Neural progenitor cell (in vitro differentiated cells): ENCODE data around the gene CHADL. TPM values are rescaled to one million over a fixed set of nuclear protein-coding genes. Genes with fewer than 3 reads are reported as not detected.

ENCODE experiments used
- DNase-seq: peaks from one replicate; pipeline ENCODE4 v3.0.0-alpha.2; 2016; ENCODE audit warnings: low spot score
- H2AFZ ChIP-seq: fragments of 200-600 bp; sonication (generic); replicated peaks from 2 replicates; pipeline ENCODE4 v1.6.1; 2016; ENCODE audit warnings: antibody characterized with exemption
- H3F3A ChIP-seq: fragments of 200-600 bp; sonication (generic); 2 replicates; pipeline ENCODE4 v1.6.1; 2016; ENCODE audit warnings: antibody characterized with exemption, low read depth
- H3K27ac ChIP-seq: fragments of 200-600 bp; sonication (generic); 2 replicates; pipeline ENCODE4 v1.5.1; 2016; ENCODE audit warnings: mild to moderate bottlenecking
- H3K27me3 ChIP-seq: fragments of 200-600 bp; sonication (generic); 2 replicates; pipeline ENCODE4 v1.6.1; 2016; ENCODE audit warnings: mild to moderate bottlenecking, moderate library complexity
- H3K36me3 ChIP-seq: fragments of 200-600 bp; sonication (generic); 2 replicates; pipeline ENCODE4 v1.5.1; 2016
- H3K4me1 ChIP-seq: fragments of 200-600 bp; sonication (generic); 2 replicates; pipeline ENCODE4 v1.6.1; 2016; ENCODE audit warnings: mixed run types
- H3K4me2 ChIP-seq: fragments of 200-600 bp; sonication (generic); 2 replicates; pipeline ENCODE4 v1.6.1; 2016
- H3K4me3 ChIP-seq: fragments of 200-600 bp; sonication (generic); 2 replicates; pipeline ENCODE4 v1.5.1; 2016
- H3K79me2 ChIP-seq: fragments of 200-600 bp; sonication (generic); 2 replicates; pipeline ENCODE4 v1.6.1; 2016; ENCODE audit warnings: low read depth
- H3K9ac ChIP-seq: fragments of 200-600 bp; sonication (generic); 2 replicates; pipeline ENCODE4 v1.6.1; 2016
- H3K9me3 ChIP-seq: fragments of 200-600 bp; sonication (generic); 2 replicates; pipeline ENCODE4 v1.5.1; 2016; ENCODE audit warnings: low read depth
- H4K20me1 ChIP-seq: fragments of 200-600 bp; sonication (generic); 2 replicates; pipeline ENCODE4 v1.6.1; 2016; ENCODE audit warnings: low read depth
- H3K27ac Mint-ChIP-seq: 3 replicates; pipeline ENCODE4 v1.8.0; 2021; ENCODE audit warnings: mixed read lengths
- H3K27me3 Mint-ChIP-seq: 2 replicates; pipeline ENCODE4 v1.8.0; 2022; ENCODE audit warnings: low read depth, mild to moderate bottlenecking, inconsistent platforms, moderate library complexity, mixed read lengths; ENCODE audit not compliant: insufficient read depth
- H3K36me3 Mint-ChIP-seq: 3 replicates; pipeline ENCODE4 v1.8.0; 2021; ENCODE audit warnings: mixed read lengths
- H3K4me1 Mint-ChIP-seq: 3 replicates; pipeline ENCODE4 v1.8.0; 2021; ENCODE audit warnings: mixed read lengths
- H3K4me3 Mint-ChIP-seq: 3 replicates; pipeline ENCODE4 v1.8.0; 2021; ENCODE audit warnings: mild to moderate bottlenecking, moderate library complexity, mixed read lengths
- H3K9me3 Mint-ChIP-seq: 3 replicates; pipeline ENCODE4 v1.8.0; 2020; ENCODE audit warnings: mixed read lengths
- EZH2 ChIP-seq: fragments of 200-600 bp; sonication (generic); IDR thresholded peaks from 2 replicates; pipeline ENCODE4 v1.6.1; 2017; ENCODE audit warnings: antibody characterized with exemption, mild to moderate bottlenecking, moderate library complexity
- EZH2phosphoT487 ChIP-seq: fragments of 200-600 bp; sonication (generic); IDR thresholded peaks from 2 replicates; pipeline ENCODE4 v1.6.1; 2017; ENCODE audit warnings: antibody characterized with exemption
- total RNA-seq: library from RNA; depleted of rRNA; stranded (reverse); fragments of >200 nt; gene quantifications from 2 replicates; pipeline ENCODE4 v1.2.3, GENCODE V29; 2015; ENCODE audit warnings: low replicate concordance
- TF ChIP-seq, protein P1 (sequence below): fragments of 200-600 bp; sonication (generic); IDR thresholded peaks from 2 replicates; pipeline ENCODE4 v1.5.1; 2017; ENCODE audit warnings: antibody characterized with exemption, mild to moderate bottlenecking

Gene CHADL
- total RNA-seq, 1 donor from 2014 or later, result not detected

DNA sequence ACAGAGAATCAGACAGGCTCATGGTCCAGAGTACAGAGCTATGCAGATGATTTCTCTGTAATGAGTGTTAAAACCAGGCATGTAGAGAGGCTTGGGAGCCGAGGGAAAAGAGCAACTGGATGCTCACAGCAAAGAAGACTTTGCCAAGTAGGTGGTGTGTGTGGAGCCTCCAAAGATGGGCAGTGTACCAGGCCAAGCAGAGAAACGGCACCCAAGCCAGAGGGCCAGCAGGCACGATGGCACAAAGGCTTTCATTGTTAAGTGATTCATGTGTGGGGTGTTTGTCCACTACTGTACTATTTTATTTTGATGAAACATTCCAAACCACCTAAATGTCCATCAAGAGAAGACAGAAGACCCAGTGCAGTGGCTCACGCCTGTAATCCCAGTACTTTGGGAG is 34.1 kb upstream of the CHADL start:
- H3K27me3 ChIP-seq, result no peaks in the 10 kb centered on the region
- Mint-ChIP-seq H3K27ac (no peak overlapping the region), H3K4me3 (no peak overlapping the region), H3K36me3 (peaks cover 31% of the 10 kb centered on the region), H3K4me1 (no peaks in the 10 kb centered on the region), H3K9me3 (no peaks in the 10 kb centered on the region), H3K27me3 (no peaks in the 10 kb centered on the region)
- TF ChIP-seq EZH2 (no peak), EZH2phosphoT487 (no peak)
- TF ChIP-seq, protein P1, sequence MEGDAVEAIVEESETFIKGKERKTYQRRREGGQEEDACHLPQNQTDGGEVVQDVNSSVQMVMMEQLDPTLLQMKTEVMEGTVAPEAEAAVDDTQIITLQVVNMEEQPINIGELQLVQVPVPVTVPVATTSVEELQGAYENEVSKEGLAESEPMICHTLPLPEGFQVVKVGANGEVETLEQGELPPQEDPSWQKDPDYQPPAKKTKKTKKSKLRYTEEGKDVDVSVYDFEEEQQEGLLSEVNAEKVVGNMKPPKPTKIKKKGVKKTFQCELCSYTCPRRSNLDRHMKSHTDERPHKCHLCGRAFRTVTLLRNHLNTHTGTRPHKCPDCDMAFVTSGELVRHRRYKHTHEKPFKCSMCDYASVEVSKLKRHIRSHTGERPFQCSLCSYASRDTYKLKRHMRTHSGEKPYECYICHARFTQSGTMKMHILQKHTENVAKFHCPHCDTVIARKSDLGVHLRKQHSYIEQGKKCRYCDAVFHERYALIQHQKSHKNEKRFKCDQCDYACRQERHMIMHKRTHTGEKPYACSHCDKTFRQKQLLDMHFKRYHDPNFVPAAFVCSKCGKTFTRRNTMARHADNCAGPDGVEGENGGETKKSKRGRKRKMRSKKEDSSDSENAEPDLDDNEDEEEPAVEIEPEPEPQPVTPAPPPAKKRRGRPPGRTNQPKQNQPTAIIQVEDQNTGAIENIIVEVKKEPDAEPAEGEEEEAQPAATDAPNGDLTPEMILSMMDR, result no peak
- H3K9me3 ChIP-seq, result no peaks in the 10 kb centered on the region
- no peak overlapping the region for H2AFZ ChIP-seq
- no peak overlapping the region for H3K4me3 ChIP-seq
- H3K4me1 ChIP-seq, result no peaks in the 10 kb centered on the region
- no peak overlapping the region for H3K4me2 ChIP-seq
- no peak overlapping the region for H3K9ac ChIP-seq
- H4K20me1 ChIP-seq, result no peaks in the 10 kb centered on the region
- no peak overlapping the region for H3K27ac ChIP-seq
- peaks cover 6% of the 10 kb centered on the region for H3K36me3 ChIP-seq
- H3K79me2 ChIP-seq, result peaks cover 5% of the 10 kb centered on the region
- H3F3A ChIP-seq, result peaks cover 5% of the 10 kb centered on the region
- DNase-seq, result no peak

DNA sequence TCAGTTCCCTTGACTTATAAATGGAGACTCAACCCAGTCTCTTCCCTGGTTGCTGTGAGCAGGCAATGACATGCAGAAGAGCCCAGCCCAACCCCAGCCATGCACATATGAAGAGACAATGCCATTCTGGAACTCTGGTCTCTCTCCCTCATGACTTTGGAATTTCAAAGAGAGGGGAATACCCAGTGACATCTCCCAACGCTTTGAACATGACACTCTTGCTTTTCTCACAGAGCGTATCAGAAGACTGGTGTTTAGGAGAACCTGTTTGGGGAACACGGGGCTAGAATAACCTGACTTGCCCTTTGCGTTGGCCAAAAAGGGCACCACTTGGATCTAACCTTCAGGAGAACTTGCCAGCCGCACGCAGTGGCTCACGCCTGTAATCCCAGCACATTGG is 32.4 kb upstream of the CHADL start:
- Mint-ChIP-seq H3K9me3 (no peaks in the 10 kb centered on the region), H3K27ac (no peak overlapping the region), H3K4me1 (no peaks in the 10 kb centered on the region), H3K4me3 (no peak overlapping the region), H3K27me3 (no peaks in the 10 kb centered on the region), H3K36me3 (peaks cover 34% of the 10 kb centered on the region)
- peaks cover under 1% of the 10 kb centered on the region for H3F3A ChIP-seq
- no peak overlapping the region for H3K27ac ChIP-seq
- no peak overlapping the region for H2AFZ ChIP-seq
- peaks cover 1% of the 10 kb centered on the region for H3K79me2 ChIP-seq
- no peak overlapping the region for H3K9ac ChIP-seq
- H3K27me3 ChIP-seq, result no peaks in the 10 kb centered on the region
- H3K4me2 ChIP-seq, result no peak overlapping the region
- H3K9me3 ChIP-seq, result no peaks in the 10 kb centered on the region
- DNase-seq, result no peak
- no peak overlapping the region for H3K4me3 ChIP-seq
- peaks cover 7% of the 10 kb centered on the region for H4K20me1 ChIP-seq
- H3K36me3 ChIP-seq, result peaks cover under 1% of the 10 kb centered on the region
- TF ChIP-seq, protein P1, result no peak
- TF ChIP-seq EZH2phosphoT487, result no peak
- no peak for TF ChIP-seq EZH2
- no peaks in the 10 kb centered on the region for H3K4me1 ChIP-seq

DNA sequence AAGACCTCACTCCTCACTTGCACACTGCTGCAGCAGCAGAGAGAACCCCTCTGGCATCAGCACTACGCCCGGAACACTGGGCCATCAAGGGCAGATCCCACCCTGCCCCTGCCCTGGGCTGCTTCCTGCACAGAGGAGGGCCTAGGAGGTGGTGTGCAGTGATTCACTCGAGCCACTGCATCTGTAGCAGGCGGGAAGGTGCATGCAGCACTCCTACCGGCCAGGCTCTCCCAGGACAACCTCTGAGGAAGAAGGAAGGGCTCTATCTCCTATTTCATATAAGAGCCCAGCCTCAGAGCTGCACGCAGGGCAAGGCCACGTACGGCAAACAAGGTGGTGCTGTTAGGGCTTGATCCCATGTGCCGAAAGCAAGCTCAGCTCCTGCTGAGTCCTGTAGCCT is 31.1 kb upstream of the CHADL start:
- H3K79me2 ChIP-seq, result no peaks in the 10 kb centered on the region
- Mint-ChIP-seq H3K27ac (peak overlapping the region; percentile 53), H3K9me3 (no peaks in the 10 kb centered on the region), H3K4me3 (no peak overlapping the region), H3K36me3 (peaks cover 30% of the 10 kb centered on the region), H3K27me3 (no peaks in the 10 kb centered on the region), H3K4me1 (no peaks in the 10 kb centered on the region)
- H3K27ac ChIP-seq, result no peak overlapping the region
- no peak overlapping the region for H3K4me3 ChIP-seq
- H2AFZ ChIP-seq, result no peak overlapping the region
- H3K9ac ChIP-seq, result no peak overlapping the region
- TF ChIP-seq, protein P1, result no peak
- TF ChIP-seq EZH2phosphoT487, result no peak
- no peak for TF ChIP-seq EZH2
- H3F3A ChIP-seq, result no peaks in the 10 kb centered on the region
- DNase-seq, result no peak
- H3K36me3 ChIP-seq, result no peaks in the 10 kb centered on the region
- peaks cover 7% of the 10 kb centered on the region for H4K20me1 ChIP-seq
- no peaks in the 10 kb centered on the region for H3K4me1 ChIP-seq
- H3K4me2 ChIP-seq, result no peak overlapping the region
- H3K27me3 ChIP-seq, result no peaks in the 10 kb centered on the region
- H3K9me3 ChIP-seq, result no peaks in the 10 kb centered on the region

DNA sequence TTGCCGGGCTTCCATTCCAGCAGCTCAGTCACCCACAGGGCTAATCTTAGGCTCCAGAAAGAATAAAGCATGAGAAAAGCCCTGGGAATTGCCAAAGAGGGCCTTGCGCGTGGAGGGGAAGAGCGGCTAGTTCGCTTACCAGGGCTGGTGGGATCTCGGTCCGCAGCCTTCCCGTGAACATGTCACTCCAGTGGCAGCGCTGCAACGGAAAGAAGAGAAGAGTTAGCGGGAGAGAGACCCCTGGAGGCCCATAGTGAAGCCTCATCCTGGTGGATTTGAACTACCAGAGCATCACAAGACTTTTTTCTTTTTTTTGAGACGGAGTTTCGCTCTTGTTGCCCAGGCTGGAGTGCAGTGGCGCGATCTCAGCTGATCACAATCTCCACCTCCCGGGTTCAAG is 27.2 kb upstream of the CHADL start:
- Mint-ChIP-seq H3K27me3 (no peaks in the 10 kb centered on the region), H3K27ac (no peak overlapping the region), H3K4me1 (peaks cover 3% of the 10 kb centered on the region), H3K9me3 (no peaks in the 10 kb centered on the region), H3K36me3 (peaks cover 33% of the 10 kb centered on the region), H3K4me3 (no peak overlapping the region)
- H3K27me3 ChIP-seq, result no peaks in the 10 kb centered on the region
- H2AFZ ChIP-seq, result no peak overlapping the region
- no peak overlapping the region for H3K9ac ChIP-seq
- H3F3A ChIP-seq, result no peaks in the 10 kb centered on the region
- TF ChIP-seq EZH2phosphoT487 (no peak), EZH2 (no peak)
- TF ChIP-seq, protein P1, result no peak
- H3K79me2 ChIP-seq, result no peaks in the 10 kb centered on the region
- no peaks in the 10 kb centered on the region for H3K36me3 ChIP-seq
- H3K4me3 ChIP-seq, result no peak overlapping the region
- no peaks in the 10 kb centered on the region for H3K4me1 ChIP-seq
- no peak overlapping the region for H3K4me2 ChIP-seq
- no peaks in the 10 kb centered on the region for H3K9me3 ChIP-seq
- no peak overlapping the region for H3K27ac ChIP-seq
- H4K20me1 ChIP-seq, result peaks cover 11% of the 10 kb centered on the region
- DNase-seq, result no peak
